GM12878 (cell line): ENCODE data around the gene SPSB2.
"Not testable (repeated sequence)": the region's sequence is repeated elsewhere in the genome, so short reads cannot be mapped to it uniquely, and the experiment has no call there.

ENCODE experiments used
- CTCF ChIP-seq, 3 experiments: IDR thresholded peaks in 2 of 3; conservative IDR thresholded peaks in 1 of 3; 2 replicates each; pipeline ENCODE4 v1.5.1; 2011; ENCODE audit warnings: low read depth in 3 of 3, low read length in 3 of 3, mild to moderate bottlenecking in 3 of 3, control low read depth in 2 of 3, moderate library complexity in 2 of 3, inconsistent platforms in 1 of 3, mixed read lengths in 1 of 3; ENCODE audit not compliant: control insufficient read depth in 2 of 3, insufficient read depth in 1 of 3; ENCODE audit errors: extremely low read depth in 1 of 3
- HCFC1 ChIP-seq: fragments of 150-350 bp; IDR thresholded peaks from 2 replicates; pipeline ENCODE4 v1.6.1; 2014; ENCODE audit warnings: low read length
- HDAC6 ChIP-seq: fragments of 200-600 bp; sonication (generic); IDR thresholded peaks from one replicate; pipeline ENCODE4 v1.8.0; 2017; ENCODE audit warnings: antibody characterized with exemption; ENCODE audit not compliant: unreplicated experiment
- NRF1 ChIP-seq: conservative IDR thresholded peaks from 2 replicates; pipeline ENCODE4 v1.6.1; 2011; ENCODE audit warnings: mild to moderate bottlenecking, low read depth, low read length, improper control_type of control experiment
- POLR2A ChIP-seq: IDR thresholded peaks from 2 replicates; pipeline ENCODE4 v1.6.1; 2011; ENCODE audit warnings: low read depth, mild to moderate bottlenecking, low read length
- POLR2AphosphoS5 ChIP-seq: IDR thresholded peaks from 2 replicates; pipeline ENCODE4 v1.6.1; 2011; ENCODE audit warnings: mild to moderate bottlenecking, low read length, inconsistent platforms
- RAD21 ChIP-seq: IDR thresholded peaks from 2 replicates; pipeline ENCODE4 v1.6.1; 2011; ENCODE audit warnings: mild to moderate bottlenecking, low read depth, low read length, moderate library complexity; ENCODE audit not compliant: insufficient read depth
- SP1 ChIP-seq: IDR thresholded peaks from one replicate; pipeline ENCODE4 v1.6.1; 2011; ENCODE audit warnings: low read depth, low read length
- STAT1 ChIP-seq: fragments of 450-650 bp; conservative IDR thresholded peaks from 2 replicates; pipeline ENCODE4 v1.6.1; 2014; ENCODE audit warnings: antibody characterized with exemption, mild to moderate bottlenecking
- TARDBP ChIP-seq: IDR thresholded peaks from 2 replicates; pipeline ENCODE4 v1.6.1; 2016; ENCODE audit warnings: borderline replicate concordance
- TF ChIP-seq, protein P1 (sequence below): IDR thresholded peaks from 2 replicates; pipeline ENCODE4 v1.6.1; 2012; ENCODE audit warnings: mild to moderate bottlenecking, low read depth, low read length
- TF ChIP-seq, protein P2 (sequence below): fragments of 450-650 bp; IDR thresholded peaks from 2 replicates; pipeline ENCODE4 v1.6.1; 2014; ENCODE audit warnings: mild to moderate bottlenecking

DNA sequence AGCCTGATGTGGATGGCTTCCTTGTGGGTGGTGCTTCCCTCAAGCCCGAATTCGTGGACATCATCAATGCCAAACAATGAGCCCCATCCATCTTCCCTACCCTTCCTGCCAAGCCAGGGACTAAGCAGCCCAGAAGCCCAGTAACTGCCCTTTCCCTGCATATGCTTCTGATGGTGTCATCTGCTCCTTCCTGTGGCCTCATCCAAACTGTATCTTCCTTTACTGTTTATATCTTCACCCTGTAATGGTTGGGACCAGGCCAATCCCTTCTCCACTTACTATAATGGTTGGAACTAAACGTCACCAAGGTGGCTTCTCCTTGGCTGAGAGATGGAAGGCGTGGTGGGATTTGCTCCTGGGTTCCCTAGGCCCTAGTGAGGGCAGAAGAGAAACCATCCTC is 2.8 kb downstream of the SPSB2 start:
- TF ChIP-seq POLR2AphosphoS5; NRF1; CTCF (IDR thresholded peaks at IDR 0.05 in 2 of 3, conservative IDR thresholded peaks at IDR 0.05 in 1 of 3; ENCODE audit: control insufficient read depth in 2 of 3, extremely low read depth in 1 of 3, insufficient read depth in 1 of 3, low read depth in 3 of 3, low read length in 3 of 3); RAD21; STAT1; HCFC1; HDAC6; TARDBP; SP1: not testable (repeated sequence)
- TF ChIP-seq, protein P1, sequence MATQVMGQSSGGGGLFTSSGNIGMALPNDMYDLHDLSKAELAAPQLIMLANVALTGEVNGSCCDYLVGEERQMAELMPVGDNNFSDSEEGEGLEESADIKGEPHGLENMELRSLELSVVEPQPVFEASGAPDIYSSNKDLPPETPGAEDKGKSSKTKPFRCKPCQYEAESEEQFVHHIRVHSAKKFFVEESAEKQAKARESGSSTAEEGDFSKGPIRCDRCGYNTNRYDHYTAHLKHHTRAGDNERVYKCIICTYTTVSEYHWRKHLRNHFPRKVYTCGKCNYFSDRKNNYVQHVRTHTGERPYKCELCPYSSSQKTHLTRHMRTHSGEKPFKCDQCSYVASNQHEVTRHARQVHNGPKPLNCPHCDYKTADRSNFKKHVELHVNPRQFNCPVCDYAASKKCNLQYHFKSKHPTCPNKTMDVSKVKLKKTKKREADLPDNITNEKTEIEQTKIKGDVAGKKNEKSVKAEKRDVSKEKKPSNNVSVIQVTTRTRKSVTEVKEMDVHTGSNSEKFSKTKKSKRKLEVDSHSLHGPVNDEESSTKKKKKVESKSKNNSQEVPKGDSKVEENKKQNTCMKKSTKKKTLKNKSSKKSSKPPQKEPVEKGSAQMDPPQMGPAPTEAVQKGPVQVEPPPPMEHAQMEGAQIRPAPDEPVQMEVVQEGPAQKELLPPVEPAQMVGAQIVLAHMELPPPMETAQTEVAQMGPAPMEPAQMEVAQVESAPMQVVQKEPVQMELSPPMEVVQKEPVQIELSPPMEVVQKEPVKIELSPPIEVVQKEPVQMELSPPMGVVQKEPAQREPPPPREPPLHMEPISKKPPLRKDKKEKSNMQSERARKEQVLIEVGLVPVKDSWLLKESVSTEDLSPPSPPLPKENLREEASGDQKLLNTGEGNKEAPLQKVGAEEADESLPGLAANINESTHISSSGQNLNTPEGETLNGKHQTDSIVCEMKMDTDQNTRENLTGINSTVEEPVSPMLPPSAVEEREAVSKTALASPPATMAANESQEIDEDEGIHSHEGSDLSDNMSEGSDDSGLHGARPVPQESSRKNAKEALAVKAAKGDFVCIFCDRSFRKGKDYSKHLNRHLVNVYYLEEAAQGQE, result not testable (repeated sequence)
- TF ChIP-seq, protein P2, sequence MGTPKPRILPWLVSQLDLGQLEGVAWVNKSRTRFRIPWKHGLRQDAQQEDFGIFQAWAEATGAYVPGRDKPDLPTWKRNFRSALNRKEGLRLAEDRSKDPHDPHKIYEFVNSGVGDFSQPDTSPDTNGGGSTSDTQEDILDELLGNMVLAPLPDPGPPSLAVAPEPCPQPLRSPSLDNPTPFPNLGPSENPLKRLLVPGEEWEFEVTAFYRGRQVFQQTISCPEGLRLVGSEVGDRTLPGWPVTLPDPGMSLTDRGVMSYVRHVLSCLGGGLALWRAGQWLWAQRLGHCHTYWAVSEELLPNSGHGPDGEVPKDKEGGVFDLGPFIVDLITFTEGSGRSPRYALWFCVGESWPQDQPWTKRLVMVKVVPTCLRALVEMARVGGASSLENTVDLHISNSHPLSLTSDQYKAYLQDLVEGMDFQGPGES, result not testable (repeated sequence)
- 0 out of 2 replicates have a peak, but pooled peaks have one; percentile 31 for TF ChIP-seq POLR2A
